Right atrium auricular region (tissue), 2 donors: ENCODE measurements around the gene CLDN15. TPM values are rescaled to one million over a fixed set of nuclear protein-coding genes. Genes with fewer than 3 reads are reported as not detected.
"Not testable (repeated sequence)": the region's sequence is repeated elsewhere in the genome, so short reads cannot be mapped to it uniquely, and the experiment has no call there.

Source experiments
- DNase-seq: peaks from one replicate; pipeline ENCODE4 v3.0.0-alpha.2; 2019; ENCODE audit warnings: low spot score
- H3K27ac ChIP-seq, 2 donors: fragments of 200-600 bp; sonication (generic); 1 replicate in 1 of 2; 2 replicates in 1 of 2; pipeline ENCODE4 v1.5.1; 2016 to 2019
- H3K27me3 ChIP-seq, 2 donors: fragments of 200-600 bp; sonication (generic); one replicate each; pipeline versions ENCODE4 v1.5.1 to v1.6.0; 2017 to 2019
- H3K36me3 ChIP-seq: fragments of 200-600 bp; sonication (generic); one replicate; pipeline ENCODE4 v1.5.1; 2016
- H3K4me1 ChIP-seq, 2 donors: fragments of 200-600 bp; sonication (generic); one replicate each; pipeline versions ENCODE4 v1.5.1 to v1.6.0; 2017 to 2019
- H3K4me3 ChIP-seq, 2 donors: fragments of 200-600 bp; sonication (generic); 1 replicate in 1 of 2; 2 replicates in 1 of 2; pipeline ENCODE4 v1.5.1; 2017 to 2019; ENCODE audit warnings: mild to moderate bottlenecking in 1 of 2, moderate library complexity in 1 of 2
- H3K9me3 ChIP-seq, 2 donors: fragments of 200-600 bp; sonication (generic); one replicate each; pipeline ENCODE4 v1.5.1; 2019
- CTCF ChIP-seq, 2 donors: fragments of 200-600 bp; sonication (generic); IDR thresholded peaks; one replicate each; pipeline ENCODE4 v1.5.1; 2019; ENCODE audit warnings: antibody characterized with exemption in 2 of 2
- total RNA-seq, 2 donors: library from RNA; depleted of rRNA; stranded (reverse); fragments of >200 nt; gene quantifications; one replicate each; pipeline ENCODE4 v1.1.0, GENCODE V29; 2016

Gene CLDN15
- total RNA-seq, 2 donors from 2014 or later, result 16.5 to 50.2 TPM

GRCh38 chr7:101205901-101206664 is 31.5 kb downstream of the CLDN15 start:
- Histone ChIP-seq H3K4me3 (no peak overlapping the region), H3K36me3 (peaks cover 34% of the 10 kb centered on the region), H3K4me1 (peaks cover 0 to 9% of the 10 kb centered on the region in 2 donors), H3K27me3 (peaks cover 12 to 13% of the 10 kb centered on the region in 2 donors), H3K27ac (no peak overlapping the region), H3K9me3 (no peaks in the 10 kb centered on the region)
- DNase-seq, result no peak
- TF ChIP-seq CTCF (IDR thresholded peaks at IDR 0.05), result no peak

- H3K27me3 ChIP-seq, result peaks cover 12 to 15% of the 10 kb centered on the region in 2 donors
- not testable (repeated sequence) for DNase-seq, H3K9me3 ChIP-seq
These were observed 33.6 kb downstream of the CLDN15 start for GRCh38 chr7:101203740-101204738.

GRCh38 chr7:101202603-101202918 is 35.0 kb downstream of the CLDN15 start:
- H3K27me3 ChIP-seq, result peaks cover 12 to 15% of the 10 kb centered on the region in 2 donors
- H3K27ac ChIP-seq, result no peak overlapping the region
- H3K36me3 ChIP-seq, result peaks cover 8% of the 10 kb centered on the region
- peaks cover 0 to 9% of the 10 kb centered on the region in 2 donors for H3K4me1 ChIP-seq
- TF ChIP-seq CTCF (IDR thresholded peaks at IDR 0.05), result no peak
- DNase-seq, result no peak
- no peaks in the 10 kb centered on the region for H3K9me3 ChIP-seq
- no peak overlapping the region for H3K4me3 ChIP-seq

More at GRCh38 chr7:101203740-101204738, 33.6 kb downstream of the CLDN15 start:
- not testable (repeated sequence) for H3K27ac ChIP-seq, H3K4me1 ChIP-seq, H3K4me3 ChIP-seq
- H3K36me3 ChIP-seq, result peaks cover 14% of the 10 kb centered on the region

- no peak for TF ChIP-seq CTCF (IDR thresholded peaks at IDR 0.05)
- no peak for DNase-seq
- Histone ChIP-seq H3K4me3 (peak overlapping the region in 1 of 2 donors; percentile 13), H3K9me3 (no peaks in the 10 kb centered on the region), H3K27me3 (peaks cover 12 to 15% of the 10 kb centered on the region in 2 donors), H3K36me3 (peaks cover 8% of the 10 kb centered on the region), H3K27ac (no peak overlapping the region), H3K4me1 (peaks cover 0 to 9% of the 10 kb centered on the region in 2 donors)
These were observed 35.7 kb downstream of the CLDN15 start for GRCh38 chr7:101201695-101202602.

- peak within 1 kb of the TSS in 1 of 2 donors; percentile 13 for H3K4me3 ChIP-seq
- DNase-seq, result no peak
- TF ChIP-seq CTCF (IDR thresholded peaks at IDR 0.05), result no peak
- H3K27ac ChIP-seq, result no peak within 1 kb of the TSS
- H3K9me3 ChIP-seq, result no peaks in the 10 kb centered on the region
- peaks cover 0 to 9% of the 10 kb centered on the region in 2 donors for H3K4me1 ChIP-seq
- H3K27me3 ChIP-seq, result peaks cover 12 to 15% of the 10 kb centered on the region in 2 donors
- peaks cover 1% of the 10 kb centered on the region for H3K36me3 ChIP-seq
These were observed 36.6 kb downstream of the CLDN15 start, which contains the start of gene MOGAT3 for GRCh38 chr7:101200862-101201599. MOGAT3 (minus strand) TSS chr7:101201036; CDS start chr7:101200854, 182 bp downstream.
